NCI-H82 treated with DMSO at 0.1 percent for 48 hours (cell line): Measurements from ENCODE around the gene RIMBP2.

Source experiments
- DNase-seq: peaks from one replicate; lab custom pipeline; 2025; ENCODE audit not compliant: unreplicated experiment; lab: John Stamatoyannopoulos, UW

Gene RIMBP2

DNA sequence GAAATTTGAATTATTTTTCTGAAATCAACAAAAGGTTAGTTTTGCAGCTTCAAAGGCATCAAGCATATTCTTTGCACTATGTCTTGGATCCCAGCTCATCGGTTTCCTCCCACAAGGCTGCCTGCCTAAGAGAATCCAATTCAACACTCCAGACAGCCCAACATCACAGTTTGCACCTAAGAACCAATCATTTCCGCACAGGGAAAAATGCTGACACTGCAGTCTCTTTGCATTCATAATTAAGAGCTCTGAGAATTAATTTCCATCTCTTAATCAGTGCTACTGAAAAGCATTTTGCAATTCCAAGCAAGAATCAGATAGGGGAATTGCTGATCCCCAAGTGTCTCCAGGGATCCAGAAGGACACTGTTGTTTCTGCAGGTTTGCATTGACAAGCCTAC lies 202.5 kb downstream of the RIMBP2 start:
- DNase-seq, result no peak

DNA sequence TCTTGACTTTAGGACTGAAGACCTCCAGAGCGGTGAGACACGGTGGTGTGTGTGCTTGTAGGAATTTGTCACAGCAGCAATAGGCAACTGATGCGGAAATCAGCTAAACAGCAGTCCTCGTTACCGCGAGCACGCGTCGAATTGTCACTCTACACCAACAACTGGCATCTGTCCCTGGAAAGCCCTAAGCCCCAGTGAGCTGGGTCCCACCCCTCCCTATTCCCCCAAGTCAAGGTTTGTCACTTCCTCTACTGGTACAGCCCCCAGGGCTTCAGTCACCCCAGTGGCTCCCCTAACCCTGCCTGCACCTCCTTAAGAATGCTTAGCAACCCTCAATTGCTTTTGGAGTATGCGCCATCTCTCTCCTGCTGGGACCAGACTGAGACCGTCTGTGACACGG lies 204.8 kb downstream of the RIMBP2 start:
- no peak for DNase-seq

DNA sequence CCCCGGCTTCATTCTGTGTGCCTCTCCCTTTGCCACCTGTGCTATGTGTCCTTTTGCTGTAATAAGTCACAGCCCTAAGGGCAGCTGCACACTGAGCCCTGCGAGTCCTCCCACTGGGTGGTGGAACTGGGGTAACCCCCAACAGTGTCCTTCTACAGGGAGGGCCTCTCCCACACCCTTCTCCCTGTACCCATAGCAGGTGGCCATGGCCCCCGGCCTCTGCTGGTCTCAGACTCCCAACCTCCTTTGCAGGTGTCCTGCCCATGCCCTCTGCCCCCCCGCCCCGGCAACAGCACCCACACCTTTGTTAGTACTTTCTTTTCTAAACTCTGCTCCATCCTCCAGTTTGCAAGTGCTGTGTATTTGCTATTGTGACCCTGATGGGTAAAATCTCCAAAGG lies 206.6 kb downstream of the RIMBP2 start:
- no peak for DNase-seq

DNA sequence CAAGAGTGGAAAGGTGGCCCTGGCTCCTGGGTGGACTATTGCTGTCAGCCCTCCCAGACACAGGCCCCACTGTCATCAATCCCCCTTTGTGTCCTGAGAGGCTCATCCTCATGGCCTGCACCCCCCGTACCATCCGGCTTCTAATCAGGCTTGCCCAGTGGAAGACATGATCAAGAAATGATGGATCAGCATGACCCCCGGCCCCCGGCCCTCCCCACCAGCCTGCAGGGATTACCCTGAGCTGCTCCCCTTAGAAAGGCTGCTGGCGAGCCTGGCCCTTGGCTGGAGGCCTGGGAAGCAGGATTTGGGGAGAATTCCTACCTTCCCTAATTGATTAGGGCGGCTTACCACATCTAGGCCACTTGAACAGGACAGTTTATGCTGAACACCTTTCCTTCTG lies 207.3 kb downstream of the RIMBP2 start:
- no peak for DNase-seq

DNA sequence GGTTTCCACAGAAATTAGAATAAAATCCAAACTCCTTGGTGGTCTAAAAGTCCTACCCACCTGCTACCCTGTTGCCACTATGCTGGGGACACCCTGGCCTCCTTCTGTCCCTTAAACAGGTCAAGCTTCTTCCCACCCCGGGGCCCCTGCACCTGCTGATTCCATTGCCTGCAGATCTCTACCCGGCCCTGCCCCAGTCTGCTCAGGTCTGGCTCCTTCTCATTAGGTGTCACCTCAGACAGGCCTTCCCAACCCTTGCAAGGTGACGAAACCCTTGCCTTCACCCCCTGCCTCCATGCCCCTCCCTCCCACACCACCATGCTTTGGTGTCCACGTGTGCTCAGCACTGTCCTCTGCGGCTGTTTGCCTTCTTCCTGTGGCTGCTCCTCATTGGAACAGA lies 207.8 kb downstream of the RIMBP2 start:
- no peak for DNase-seq

DNA sequence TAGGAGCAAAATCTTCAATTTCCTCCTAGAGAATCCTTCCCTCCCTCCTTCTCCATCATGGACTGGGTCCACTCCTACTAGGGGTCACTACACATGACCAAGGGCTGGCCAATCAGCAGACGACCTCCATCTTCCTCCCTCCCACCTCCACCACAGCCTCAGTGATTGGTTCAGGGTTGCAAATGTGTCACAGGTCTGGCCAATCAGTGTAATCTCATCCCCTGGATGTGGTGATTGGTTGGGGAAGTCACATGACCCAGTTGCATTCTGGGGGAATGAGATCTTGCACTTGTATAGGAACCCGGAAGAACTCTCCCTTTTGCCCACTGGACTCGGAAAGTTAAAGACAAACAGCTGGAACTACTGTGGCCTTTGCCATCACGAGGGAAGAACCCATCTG lies 209.3 kb downstream of the RIMBP2 start:
- no peak for DNase-seq

DNA sequence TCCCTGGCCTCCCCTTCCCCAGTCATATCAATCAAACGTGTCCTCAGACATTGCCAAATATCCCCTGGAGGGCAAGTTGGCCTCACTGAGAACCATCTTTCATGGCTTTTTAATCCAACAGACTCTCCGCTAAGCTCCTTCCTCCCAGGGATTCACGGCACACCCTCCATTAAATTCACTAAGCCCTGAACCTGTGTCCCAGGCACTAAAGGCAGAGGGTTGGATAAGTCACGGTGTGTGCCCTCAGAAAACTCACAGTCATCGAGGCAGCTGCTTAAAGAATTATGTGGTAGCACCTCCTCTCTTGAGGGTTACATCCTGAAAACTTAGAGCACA lies 211.3 kb downstream of the RIMBP2 start:
- peak; percentile 40 for DNase-seq

DNA sequence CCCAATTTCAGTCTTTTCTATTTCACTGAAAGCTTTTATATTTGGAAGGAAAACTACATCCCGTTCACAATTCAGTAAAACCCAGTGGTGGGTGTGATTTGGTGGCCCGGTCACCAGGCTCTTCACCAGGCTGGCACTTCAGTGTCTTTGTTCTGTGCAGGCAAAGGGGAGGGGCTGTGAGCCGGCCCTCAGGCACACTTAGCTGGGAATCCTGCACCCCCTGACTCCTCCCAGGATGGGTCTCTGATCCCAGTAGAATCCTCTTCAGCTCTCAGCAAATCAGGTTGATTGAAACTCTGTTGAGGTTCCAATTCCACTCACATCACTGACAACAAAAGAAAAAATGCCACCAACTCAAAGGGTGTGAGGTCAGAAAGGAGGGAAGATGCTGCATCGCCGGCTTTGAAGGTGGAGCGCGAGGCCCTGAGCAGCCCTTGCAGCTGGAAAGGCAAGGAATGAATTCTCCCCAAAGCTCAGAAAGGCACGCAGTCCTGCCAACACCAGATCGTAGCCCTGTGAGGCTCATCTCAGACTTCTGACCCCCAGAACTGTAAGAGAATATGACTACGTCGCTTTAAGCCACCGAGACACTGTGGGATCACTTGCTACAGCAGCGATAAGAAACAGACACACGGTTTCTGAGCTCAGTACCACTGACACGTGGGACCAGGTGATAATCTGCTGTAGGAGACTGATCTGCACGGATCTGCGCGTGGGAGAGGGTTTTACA lies 211.8 kb downstream of the RIMBP2 start:
- no peak for DNase-seq

DNA sequence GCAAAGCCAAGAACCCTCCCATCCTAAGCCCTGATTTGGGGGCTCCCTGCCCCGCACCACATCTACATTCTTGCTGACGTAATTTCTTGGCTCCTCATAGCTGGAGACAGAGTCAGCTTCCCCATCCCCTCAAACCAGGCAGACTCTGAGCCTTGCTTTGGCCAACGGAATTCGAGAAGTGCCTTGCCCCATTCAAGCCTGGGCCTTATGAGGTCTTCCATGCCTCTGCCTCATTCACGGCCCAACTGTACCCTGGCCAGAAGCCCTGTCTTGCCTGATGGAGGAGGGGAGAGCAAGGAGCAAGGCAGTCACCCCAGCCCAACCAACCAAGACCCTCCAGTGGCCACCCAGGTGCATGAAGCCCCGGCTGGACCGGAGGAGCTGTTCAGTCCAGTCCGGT lies 214.3 kb downstream of the RIMBP2 start:
- DNase-seq, result no peak

DNA sequence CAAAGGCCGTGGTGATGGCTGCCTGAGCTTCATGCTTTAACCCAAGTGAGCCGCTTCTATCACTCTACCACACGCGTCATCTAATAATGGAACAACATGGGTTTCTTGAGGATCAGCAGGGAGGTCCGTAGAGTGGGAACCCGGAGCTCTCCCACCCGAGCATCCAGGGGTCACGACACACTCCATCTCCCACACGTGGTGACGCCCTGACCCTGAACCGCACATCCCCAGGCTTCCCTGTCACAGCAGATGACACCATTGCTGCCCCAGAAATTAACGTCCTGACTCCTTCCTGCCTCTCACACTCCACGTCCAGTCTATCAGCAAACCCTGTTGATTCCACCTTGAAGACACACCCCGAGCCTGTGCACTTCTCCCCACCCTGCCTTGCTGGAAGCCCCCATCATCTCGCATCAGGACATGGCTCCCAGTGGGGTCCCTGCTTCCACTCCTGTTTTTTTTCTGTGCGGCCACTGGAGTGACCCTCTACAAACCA lies 215.2 kb downstream of the RIMBP2 start:
- no peak for DNase-seq

DNA sequence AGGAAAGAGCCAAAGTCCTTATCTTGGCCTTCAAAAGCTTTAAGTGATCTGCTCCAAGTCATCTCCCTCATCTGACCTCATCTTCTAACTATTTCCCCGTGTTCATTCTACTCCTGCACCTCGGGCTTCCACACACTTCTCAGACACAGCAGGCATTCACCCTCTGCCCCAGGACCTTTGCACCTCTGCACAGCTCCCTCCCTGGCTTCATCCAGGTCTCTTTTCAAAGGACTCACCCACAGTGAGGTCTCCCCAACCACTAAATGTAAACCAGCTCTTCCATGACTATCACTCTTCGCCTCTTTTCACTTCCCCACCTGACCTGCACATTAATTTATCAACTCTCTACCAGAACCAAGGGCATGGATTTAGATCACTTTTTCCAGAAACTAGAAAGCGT lies 216.6 kb downstream of the RIMBP2 start:
- no peak for DNase-seq

DNA sequence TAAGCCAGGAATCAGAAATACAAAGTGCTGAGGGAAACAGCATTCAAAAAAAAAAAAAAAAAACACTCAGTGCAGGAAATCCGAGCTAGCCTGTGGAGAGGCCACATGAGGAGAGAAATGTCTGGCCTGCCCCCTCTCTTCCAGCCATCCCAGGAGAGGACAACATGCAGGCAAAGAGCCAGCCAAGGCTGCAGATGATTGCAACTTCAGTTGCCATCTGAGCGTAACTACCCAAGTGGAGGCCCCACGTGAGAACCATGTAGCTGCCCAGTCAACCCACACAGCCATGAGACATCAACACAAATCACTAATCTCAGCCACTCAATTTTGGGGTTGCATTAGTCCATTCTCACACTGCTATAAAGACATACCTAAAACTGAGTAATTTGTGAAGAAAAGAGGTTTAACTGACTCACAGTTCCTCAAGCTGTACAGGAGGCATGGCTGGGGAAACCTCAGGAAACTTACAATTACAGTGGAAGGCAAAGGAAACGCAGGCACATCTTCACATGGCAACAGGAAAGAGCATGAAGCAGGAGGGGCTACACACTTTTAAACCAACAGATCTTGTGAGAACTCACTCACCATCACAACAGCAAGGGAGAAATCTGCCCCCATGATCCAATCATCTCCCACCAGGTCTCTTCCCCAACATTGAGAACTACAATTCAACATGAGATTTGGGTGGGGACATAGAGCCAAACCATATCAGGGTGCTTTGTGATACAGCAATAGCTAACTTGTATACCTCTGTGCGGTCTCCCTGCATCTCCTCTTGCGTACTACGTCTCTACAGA lies 217.3 kb downstream of the RIMBP2 start:
- no peak for DNase-seq

DNA sequence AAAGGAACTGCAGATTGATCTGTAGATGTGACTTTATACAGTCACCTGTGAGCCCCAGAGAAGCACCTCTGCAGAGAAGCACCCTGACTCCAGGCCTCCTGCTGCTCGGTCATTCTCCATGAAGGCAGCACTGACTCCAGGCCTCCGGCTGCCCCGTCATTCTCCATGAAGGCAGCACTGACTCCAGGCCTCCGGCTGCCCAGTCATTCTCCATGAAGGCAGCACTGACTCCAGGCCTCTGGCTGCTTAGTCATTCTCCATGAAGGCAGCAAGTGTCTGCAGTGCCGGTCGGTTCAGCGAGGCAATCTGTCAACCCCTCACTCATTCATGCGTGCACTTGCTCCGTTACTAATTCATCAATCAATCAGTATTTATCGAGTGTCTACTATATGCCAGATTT lies 218.1 kb downstream of the RIMBP2 start:
- no peak for DNase-seq

DNA sequence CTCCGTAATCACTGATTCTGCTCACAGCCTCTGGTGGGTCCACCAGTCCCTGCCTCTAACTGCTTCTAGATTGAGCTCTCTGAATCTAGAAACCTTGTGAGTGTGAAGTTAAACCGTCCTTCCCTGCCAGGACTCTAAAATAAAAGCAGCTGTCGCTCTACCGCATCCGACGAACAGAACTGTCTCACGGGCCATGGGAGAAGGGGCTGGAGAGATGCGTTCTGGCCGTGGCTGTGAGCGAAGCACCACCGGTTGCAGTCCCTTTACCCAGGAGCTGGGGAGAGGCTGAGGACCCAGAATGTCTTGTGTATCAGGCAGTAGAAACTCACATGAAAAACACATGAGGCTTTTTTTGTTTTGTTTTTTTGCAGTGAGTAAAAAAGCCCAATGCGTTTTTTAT lies 218.8 kb downstream of the RIMBP2 start:
- no peak for DNase-seq

DNA sequence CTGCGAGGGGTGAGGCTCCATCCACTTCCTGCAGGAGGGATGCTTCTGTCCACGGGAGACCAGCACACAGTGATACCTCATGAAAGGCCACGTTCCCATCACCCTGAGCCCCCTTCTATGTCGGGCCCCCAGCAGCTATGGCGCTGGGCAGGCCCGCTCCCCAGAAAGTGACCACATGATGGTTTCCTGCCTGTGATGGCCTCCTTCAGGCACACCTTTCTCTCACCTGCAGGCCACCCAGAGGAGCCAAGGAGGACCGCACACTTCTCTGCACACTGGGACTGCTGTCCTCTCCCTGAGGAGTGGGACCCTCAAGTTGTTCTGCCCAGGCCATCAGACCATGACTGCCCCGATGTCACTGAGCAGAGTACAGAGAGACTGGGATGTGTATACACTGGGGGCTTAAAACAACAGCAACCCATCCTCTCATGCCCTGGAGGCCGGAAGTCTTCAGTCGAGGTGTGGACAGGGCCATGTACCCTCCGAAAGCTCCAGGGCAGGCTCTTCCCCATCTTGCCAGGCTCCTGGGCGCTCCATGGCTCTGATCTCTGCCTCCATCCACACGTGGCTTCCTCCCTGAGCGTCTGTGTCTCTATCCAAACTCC lies 219.5 kb downstream of the RIMBP2 start:
- DNase-seq, result no peak

DNA sequence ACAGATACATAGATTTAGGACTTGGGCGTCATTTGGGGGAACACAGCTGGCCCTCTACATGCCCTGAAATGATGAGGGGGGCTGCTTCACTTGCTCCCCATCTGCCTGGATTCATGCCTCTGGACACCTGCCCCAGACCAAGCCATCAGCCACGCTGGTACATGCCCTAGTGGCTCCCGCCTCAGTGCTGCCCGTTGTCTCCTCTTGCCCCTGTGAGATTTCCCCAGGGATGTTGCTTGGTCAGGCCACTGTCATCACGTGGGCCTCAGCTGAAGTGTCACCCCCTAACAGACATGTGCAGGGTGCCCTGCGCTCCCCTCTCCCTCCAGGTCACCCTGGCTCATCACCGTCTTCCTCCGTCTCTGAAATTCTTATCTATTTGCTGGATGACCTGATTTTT lies 220.9 kb downstream of the RIMBP2 start:
- no peak for DNase-seq

DNA sequence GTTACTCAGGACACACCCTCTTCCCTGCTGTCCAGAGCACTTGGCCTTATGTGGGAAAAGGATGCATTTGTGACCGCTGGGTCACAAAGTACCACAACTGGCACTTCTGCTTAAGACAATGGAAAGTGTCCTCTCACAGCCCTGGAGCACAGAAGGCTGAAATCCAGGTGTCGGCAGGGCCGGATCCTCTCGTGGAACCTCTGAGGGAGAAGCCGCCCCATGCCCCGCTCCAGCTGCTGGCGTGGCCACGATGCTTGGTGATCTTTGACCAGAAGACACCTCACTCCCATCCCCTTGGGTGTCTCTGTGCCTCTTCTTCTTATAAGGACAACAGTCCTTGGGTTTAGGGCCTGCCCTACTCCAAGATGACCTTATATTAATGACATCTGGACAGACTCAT lies 221.4 kb downstream of the RIMBP2 start:
- no peak for DNase-seq

DNA sequence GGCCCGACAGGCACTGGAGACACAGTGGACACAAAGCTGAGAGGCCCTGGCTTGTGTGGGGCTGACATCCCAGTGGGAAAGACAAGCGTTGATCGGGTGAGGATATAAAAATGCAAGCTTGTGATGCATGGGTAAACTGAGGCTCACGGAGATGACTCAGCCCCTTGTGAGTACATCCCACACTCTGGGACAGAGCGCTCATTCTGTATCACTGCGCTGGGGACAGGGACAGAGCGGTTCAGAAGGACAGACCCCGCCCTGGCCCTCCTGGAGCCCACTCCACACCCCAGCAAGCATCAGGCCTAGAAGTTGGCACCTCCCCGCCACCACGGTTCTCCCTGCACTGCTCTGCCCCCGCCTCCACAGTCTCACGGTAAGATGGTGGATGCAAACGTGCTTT lies 222.1 kb downstream of the RIMBP2 start:
- DNase-seq, result no peak

DNA sequence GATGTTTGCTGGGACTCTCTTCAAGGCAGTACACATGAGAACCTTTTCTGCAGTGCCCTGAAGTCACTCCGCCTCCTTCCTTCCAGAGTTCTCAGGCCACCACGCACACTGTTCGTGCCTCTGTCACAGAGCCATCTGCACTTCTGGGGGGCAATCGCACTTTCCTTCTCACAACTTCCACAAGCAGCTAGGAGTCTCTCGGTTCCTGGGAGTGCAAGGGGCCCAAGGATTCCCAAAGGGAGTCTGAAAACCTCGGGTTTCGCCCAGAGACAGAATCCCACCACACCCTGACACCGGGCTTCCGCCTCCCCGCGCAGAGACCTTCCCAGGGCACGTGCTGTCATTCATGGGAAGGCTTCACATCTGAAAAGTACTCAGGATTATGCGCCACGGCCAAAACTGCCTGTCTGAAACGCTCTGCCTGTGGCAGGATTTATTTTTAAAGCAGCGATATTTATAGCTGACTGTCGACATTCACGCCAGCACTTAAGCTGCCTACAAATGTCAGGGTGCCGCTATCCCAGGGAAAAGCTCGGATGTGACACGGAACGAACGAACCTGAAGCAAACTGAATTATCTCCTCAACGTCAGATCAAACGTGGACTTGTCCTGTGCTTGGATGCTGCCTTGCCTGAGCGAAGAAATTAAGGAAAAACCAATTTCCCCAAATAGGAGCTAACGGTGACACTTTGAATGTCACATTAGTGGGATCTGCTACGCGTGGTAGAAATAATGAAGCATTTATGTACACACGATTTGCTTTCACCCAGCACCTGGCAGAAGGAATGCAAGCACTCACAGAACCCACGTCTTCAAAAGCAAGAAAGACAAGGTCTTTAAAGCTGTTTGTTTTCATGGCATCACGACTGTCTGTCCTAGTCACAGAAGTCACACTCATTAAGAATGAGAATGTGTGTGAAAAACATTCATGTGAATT lies 224.4 kb downstream of the RIMBP2 start:
- no peak for DNase-seq

DNA sequence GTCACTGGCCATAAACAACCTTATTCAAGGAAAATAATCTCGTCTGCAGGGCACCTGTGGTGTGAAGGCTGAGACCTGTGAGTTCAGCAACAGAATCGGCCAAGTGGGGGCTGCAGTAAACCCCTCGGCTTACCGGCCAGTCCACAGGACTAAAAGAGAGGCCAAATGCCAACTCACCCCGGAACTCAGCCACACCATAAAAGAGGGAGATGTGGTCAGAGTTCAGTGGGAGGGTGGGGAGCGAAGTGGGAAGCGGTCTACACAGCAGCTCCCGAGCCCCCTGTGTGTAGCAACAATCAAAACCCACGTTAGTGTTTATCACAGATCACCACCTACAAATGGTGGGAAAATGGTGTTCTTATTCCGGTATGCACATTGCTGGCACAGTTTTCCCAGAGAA lies 225.4 kb downstream of the RIMBP2 start:
- no peak for DNase-seq

DNA sequence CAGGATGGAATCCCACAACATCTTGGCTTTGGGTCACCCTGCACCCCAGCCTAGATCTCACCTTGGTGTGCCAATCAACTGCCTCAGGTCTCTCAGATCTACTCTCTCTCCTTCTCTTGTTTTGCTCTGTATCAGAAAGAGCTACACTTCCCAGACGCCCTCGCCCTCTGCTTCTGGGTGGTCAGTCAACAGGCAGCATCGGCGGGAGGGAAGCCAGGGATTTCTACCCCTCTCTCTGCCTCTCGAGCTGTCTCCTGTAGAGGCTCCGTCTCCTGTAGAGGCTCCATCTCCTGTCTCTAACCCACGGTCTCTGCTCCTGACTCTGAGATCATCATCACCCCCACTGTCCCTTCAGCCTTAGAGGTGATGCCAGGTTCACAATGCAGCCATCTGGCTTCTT lies 226.8 kb downstream of the RIMBP2 start:
- no peak for DNase-seq
